ENCODE data around the gene MBD6.

MBD6 gene

GRCh38 chr12:57522011-57522886 lies at the start of gene MBD6:
TSS of gene MBD6 (plus strand) at chr12:57522824. CDS start at chr12:57524304, 1,480 bp downstream.
- peak; percentile 87 for DNase-seq (ENCODE audit: insufficient read length, low spot score)
- no peak for TF ChIP-seq CTCF (IDR thresholded peaks at IDR 0.05; ENCODE audit: insufficient read depth, missing control alignments)
- FAIRE-seq: no peak

- FAIRE-seq (no peak), DNase-seq (ENCODE audit: insufficient read length, low spot score) (no peak)
- TF ChIP-seq CTCF (IDR thresholded peaks at IDR 0.05; ENCODE audit: insufficient read depth, missing control alignments): no peak
These were observed 49.2 kb upstream of the MBD6 start for GRCh38 chr12:57473392-57473791.

- DNase-seq (ENCODE audit: insufficient read length, low spot score): no peak
- no peak for TF ChIP-seq CTCF (IDR thresholded peaks at IDR 0.05; ENCODE audit: insufficient read depth, missing control alignments)
- FAIRE-seq: no peak
These were observed 48.7 kb upstream of the MBD6 start for GRCh38 chr12:57473886-57474285.

GRCh38 chr12:57474430-57474829 lies 48.2 kb upstream of the MBD6 start:
- no peak for TF ChIP-seq CTCF (IDR thresholded peaks at IDR 0.05; ENCODE audit: insufficient read depth, missing control alignments)
- DNase-seq (ENCODE audit: insufficient read length, low spot score) (no peak), FAIRE-seq (no peak)

- no peak for DNase-seq (ENCODE audit: insufficient read length, low spot score)
- no peak for TF ChIP-seq CTCF (IDR thresholded peaks at IDR 0.05; ENCODE audit: insufficient read depth, missing control alignments)
- FAIRE-seq: no peak
These were observed 47.8 kb upstream of the MBD6 start for GRCh38 chr12:57474862-57475261.

GRCh38 chr12:57475271-57476161 lies 47.1 kb upstream of the MBD6 start:
- TF ChIP-seq CTCF (IDR thresholded peaks at IDR 0.05; ENCODE audit: insufficient read depth, missing control alignments): no peak
- DNase-seq (ENCODE audit: insufficient read length, low spot score) (no peak), FAIRE-seq (no peak)

Measured in D721Med (cell line).